ENCODE measurements around the gene CROCC2.
A peak's percentile ranks its signal among the peaks of the same experiment; 100 is the strongest.

The CROCC2 gene

DNA sequence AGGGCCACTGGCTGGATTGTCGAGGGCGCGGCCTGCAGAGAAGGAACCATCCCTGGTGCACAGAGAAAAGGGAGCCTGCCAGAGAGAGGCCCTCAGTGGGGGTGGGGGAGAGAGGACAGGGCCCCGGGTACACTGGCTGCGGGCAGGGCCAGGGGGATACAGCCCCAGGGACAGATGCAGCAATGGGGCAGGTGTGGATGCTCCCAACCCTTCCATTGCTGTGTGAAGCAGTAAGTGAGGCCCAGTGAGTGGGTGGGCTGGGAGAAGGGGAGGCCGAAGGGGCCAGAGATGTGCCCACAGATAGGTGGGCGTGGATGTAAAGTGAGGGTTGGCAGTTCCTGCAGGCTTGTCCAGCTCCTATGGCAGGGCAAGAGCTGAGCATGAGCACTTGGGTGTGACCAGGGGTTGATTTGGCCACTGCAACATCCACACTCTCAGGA, 30.1 kb upstream of the CROCC2 start:
- DNase-seq = no peak

GRCh38 chr2:240876475-240877251, 29.5 kb upstream of the CROCC2 start:
- DNase-seq = no peak

DNA sequence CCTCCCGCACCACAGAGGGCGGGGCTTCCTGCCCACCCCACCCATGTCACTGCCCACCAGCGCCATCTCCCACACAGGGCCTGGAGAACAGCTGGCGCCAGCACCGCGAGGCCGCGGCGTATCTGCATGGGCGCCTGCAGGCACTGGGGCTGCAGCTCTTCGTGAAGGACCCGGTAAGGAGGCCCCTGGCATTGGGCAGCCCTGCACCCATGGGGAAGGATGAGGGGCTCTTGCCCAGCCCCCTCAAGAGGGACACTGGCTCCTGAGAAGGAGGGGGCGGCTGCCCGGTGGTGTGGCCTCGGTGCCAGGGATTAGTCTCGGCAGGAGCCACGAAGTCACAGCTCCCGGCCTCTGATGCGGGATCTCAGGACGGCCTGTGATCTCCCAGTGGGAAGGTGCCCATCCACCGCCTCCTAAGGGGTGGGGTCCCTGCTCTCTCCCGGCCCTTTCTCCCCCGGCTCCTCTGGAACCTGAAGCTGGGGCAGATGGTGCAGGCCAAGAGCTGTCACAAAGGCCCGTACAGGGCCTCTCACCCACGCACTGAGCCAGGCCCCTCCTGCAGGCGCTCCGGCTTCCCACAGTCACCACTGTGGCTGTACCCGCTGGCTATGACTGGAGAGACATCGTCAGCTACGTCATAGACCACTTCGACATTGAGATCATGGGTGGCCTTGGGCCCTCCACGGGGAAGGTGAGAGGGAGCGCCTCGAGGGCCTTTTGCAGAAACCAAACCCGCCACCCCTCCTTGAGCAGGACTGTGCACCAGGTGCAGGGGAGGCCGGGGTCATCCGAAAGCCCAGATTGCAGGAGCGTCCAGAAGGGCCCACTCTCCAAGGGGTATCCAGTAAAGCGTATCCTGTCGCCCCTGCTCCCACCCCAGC, 28.4 kb upstream of the CROCC2 start:
- DNase-seq = no peak

DNA sequence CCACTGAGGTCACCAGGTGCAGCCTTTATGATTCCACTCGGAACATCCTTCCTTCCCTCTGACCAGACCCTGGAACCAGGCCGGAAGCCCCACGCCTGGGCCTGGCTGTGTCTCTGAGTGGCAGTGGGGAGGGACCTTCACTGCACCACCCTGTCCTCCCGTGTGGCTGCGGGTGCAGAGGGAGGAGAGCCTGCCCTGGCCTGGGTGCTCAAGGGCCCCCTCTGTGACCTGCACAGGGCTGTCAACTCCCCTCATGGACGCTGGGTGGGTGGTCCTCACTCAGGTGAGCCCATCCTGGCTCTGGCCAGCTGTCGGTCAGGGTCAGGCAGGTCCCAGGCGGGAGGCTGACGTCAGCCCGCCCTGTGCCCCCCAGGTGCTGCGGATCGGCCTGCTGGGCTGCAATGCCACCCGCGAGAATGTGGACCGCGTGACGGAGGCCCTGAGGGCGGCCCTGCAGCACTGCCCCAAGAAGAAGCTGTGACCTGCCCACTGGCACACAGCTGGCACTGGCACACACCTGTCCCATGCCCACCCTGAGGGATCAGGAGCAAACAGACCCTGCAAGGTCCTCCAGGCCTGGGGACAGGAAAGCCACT, 27.7 kb upstream of the CROCC2 start:
- no peak for DNase-seq

- DNase-seq = no peak
Observed at GRCh38 chr2:240879105-240879504, 27.0 kb upstream of the CROCC2 start.

- DNase-seq = peak; percentile 94
Observed at GRCh38 chr2:240881913-240882312, 24.2 kb upstream of the CROCC2 start.

- DNase-seq = no peak
Observed at GRCh38 chr2:240884221-240884620, 21.9 kb upstream of the CROCC2 start.

DNA sequence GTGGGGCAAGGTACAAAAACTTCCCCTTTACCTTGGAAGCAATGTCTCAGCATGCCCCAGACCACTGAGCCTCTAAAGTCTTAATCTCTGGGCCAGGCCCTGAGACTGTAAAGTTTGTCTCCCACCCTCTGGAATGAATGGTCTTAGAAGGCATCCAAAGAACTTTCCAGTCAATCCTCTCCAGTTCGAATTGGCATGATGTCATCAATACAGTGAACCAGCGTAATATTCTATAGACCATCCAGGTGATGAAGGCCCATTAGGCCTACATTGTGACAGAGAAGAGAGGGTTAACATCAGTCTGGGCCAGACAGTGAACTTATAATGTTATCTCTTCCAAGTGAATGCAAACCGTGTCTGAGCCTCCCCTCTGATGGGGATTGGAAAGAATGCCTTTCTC, 21.4 kb upstream of the CROCC2 start:
- DNase-seq = no peak

- DNase-seq = no peak
Observed at GRCh38 chr2:240885566-240885965, 20.6 kb upstream of the CROCC2 start.

- no peak for DNase-seq
Observed at GRCh38 chr2:240886023-240886565, 20.0 kb upstream of the CROCC2 start.

DNA sequence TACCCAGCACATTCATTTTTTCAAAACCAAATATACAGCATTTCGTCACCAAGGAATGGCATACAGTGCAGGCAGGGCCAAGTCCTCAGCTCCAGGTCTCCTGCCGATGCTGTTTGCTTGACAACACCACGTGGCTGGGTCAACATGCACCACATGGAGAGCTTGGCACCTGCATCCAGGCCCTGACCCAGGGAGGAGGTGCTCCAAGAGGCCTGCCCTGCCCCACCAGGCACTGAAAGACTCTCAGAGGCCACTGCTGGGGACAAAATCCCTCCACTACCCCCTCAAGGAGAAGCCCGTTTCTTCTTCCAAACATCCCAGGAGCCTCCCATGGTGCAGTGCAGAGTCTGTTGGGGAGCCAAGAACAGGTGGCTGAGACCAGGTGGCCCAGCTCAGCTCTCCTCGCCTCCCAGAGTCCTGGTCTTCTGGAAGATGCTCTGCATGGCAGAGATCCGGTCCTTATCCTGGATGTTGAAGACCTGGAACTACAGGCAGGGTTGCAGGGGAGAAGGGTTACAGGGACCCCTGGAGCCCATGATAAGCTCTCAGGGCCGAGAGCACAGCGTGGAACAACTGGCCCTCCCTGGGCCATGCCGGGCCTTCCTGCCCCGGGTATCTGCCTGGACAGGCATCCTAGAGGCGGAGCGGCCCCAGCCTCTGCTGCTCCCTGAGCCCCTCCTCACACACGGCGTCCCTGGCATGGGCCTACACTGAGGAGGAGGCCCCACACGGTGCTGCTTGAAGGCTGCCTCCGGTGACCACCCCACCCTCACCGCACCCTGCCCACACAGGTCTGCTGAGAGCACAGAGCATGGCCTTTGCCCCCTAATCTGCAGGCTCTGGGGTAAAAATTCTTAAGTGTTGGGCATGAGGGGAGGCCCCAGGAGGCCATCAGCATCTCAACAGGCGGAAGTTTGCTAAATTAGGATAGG, 19.2 kb upstream of the CROCC2 start:
- peak; percentile 51 for DNase-seq

- no peak for DNase-seq
Observed at GRCh38 chr2:240887631-240888030, 18.5 kb upstream of the CROCC2 start.

DNA sequence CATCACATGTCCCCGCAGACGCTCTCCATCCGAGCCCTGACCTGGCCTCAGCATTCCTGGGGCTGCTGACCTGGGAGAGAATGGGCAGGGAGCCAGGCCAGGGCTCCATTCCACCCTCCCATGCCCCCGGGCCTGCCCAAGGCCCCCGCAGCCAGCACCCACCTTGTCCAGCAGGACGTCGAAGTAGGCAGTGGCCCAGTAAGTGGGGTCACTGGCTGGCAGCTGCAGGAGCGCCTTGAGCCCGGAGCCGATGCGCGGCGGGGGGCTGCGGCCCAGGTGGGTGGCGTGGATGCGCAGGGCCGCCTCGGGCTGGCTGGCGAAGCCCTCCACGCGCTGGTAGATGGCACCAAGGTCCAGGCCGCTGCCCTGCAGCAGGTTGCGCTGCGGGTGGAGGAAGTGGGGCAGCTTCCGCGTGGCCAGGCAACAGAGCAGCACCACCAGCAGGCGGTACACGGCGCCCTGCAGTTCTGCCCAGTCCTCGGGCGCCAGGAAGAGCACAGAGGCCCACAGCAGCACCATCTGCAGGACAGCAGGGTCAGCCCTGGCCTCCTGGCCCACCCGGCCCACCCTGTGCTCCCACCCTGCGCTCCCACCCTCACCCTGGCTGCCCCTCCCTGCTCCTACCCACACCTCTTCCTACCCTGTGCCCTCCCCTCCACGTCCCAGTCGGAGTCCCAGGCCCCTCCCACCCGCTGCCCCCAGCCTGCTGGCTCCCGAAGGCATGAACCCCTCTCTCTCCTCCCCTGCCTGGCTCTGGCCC, 17.8 kb upstream of the CROCC2 start:
- no peak for DNase-seq

DNA sequence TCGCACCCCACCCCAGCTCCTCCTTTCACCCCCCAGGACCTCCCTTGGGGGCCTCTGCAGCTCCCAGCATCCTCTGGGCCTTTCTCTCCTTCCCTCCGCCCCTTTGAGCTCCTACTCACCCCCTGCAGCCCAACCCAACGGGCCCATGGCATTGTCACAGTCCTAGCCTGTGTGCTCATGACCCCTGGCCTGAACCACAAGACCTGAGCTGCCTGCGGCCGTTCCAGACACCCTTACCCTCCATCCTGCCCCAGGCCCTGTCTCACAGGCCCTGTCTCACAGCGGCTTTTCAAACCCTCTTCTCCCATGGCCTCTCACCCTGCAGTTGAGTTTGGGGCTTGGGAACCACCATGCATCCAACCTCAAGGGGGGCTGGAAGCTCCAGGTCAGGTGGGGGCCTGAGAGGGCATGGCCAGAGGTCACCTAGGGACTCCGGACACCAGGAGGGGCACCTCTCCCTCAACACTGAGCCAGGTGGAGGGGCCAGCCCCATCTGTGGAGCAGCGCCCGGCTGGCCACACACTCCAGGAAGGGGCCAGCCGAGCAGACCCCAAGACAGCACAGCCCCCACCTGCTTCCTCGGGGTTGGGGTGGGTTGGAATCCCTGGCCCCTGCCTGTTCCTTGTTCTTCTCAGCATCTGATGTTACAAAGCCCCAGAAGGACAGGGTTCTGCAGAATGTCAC, 17.1 kb upstream of the CROCC2 start:
- no peak for DNase-seq

DNA sequence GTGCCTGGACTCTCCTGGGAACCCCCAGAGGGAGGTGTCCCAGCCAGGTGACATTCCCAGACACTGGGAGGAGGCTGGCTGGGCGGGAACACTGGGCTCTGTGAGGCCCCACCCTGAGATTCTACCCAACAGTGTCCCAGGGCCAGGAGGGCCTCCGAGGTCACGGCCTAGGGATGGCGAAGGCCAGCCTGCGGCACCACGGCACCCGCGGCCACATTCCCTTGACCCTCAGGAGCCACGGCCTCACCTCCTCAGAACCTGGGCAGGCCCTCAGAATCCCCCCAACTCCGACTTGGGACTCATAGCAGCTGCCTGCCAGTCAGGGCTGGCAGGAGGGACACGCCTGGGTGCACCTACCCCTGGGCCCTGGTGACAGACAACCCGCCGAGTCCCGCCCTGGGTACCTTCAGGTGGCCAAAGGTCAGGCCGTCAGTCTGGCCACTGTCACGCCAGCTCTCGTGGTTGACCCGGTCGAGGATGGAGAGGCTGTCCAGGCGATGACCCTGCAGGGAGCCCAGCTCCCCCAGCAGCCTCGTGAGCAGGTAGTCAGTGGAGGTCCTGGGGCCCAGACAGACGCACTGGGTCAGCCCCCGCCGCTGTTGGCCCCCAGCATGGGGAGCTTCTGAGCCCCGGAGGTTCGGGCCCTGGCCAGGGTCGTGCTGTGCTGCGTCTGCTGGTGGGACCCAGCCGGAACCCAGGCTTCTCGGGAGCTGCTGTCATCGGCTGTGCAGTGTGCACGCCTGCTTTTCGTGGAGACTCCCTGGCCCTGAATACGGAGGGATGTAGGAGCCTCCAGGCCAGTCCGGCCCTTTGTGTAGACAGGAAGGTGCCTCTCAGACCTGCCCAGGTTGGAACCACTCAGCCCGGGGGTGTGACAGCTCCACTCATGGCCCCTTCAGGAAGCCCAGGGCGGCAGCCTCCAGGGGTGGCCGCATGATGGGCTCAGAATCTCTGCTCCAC, 16.3 kb upstream of the CROCC2 start:
- no peak for DNase-seq

GRCh38 chr2:240890691-240891090, 15.4 kb upstream of the CROCC2 start:
- no peak for DNase-seq

GRCh38 chr2:240891492-240892340, 14.4 kb upstream of the CROCC2 start:
- no peak for DNase-seq

DNA sequence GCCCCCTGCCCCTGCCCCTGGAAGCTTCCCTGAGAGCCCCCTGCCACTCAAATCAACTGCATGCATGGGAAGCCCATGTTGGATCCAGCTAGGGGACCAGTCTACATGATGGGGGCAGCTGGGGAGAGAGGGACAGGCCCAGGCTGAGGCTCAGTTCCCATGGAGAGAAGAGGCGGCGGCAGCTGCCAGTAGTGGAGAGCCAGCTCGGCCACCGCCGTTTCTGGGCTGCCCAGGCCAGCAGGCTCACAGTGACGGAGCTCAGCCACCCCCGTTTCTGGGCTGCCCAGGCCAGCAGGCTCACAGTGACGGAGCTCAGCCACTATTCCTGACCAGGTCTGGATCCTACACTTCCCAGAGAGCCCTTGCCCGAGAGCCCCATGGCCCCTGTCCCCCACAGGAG, 13.8 kb upstream of the CROCC2 start:
- DNase-seq = no peak

DNA sequence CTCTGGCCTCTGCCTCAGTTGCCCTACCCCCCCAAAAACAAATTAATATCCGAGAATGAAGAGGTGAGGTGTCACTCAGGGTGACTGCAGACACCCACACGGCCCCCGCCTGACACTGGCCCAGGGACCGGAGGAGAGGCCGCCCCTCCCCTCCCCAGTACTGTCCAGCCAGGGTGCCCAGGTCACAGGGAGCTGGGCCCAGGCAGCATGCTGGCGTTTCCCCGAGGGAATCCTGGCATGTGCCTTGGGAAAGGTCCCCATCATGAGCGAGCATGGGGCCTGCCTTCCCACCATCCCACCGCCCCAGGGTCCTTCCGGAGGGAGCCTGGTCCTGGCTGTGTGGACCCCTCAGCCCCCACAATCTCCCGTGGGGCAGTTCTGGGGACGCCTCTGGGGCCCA, 13.2 kb upstream of the CROCC2 start:
- DNase-seq = no peak
